Hematopoietic multipotent progenitor cell (in vitro differentiated cells): ENCODE results near the gene RPS27A. TPM values are rescaled to one million over a fixed set of nuclear protein-coding genes. Genes with fewer than 3 reads are reported as not detected.
"Not testable (repeated sequence)": the region's sequence is repeated elsewhere in the genome, so short reads cannot be mapped to it uniquely, and the experiment has no call there.

Experiments
- DNase-seq, 3 donors: peaks; one replicate each; pipeline ENCODE4 v3.0.0-alpha.2; 2011 to 2015; ENCODE audit warnings: low read depth in 2 of 3, low spot score in 2 of 3
- total RNA-seq: library from RNA; depleted of rRNA; stranded (reverse); fragments of >200 nt; gene quantifications from one replicate; pipeline ENCODE4 v1.2.3, GENCODE V29; 2012

RPS27A gene
- total RNA-seq, 1 donor: 978 TPM

DNA sequence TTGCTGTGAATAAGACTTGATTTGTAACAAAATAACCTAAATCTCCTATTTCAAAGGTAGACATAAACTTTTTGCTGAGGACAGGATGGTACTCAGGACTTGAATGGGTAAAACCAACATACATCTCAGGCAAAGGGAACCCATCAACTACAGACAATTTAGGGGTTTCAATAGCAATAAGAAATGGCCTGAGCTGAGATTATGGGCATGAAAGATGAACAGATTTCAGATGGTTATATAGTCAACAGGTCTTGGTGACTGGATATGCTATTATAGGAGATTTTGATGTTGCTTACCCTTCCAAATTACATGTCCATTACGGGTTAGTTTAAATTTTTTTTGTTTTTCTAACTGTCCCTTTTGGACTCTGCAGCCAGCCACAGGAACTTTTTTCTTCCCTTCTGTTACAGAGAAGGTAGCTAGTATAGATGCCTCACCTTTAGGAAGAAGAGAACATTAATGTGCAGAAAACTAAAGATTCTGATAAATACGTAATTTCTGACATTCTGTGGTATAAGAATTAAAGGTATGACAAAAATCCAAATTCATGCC, 4.6 kb downstream of the RPS27A start:
- DNase-seq: no peak

GRCh38 chr2:55239656-55240222, 7.3 kb downstream of the RPS27A start:
- DNase-seq: no peak

GRCh38 chr2:55241582-55241981, 9.1 kb downstream of the RPS27A start:
- DNase-seq: not testable (repeated sequence)

DNA sequence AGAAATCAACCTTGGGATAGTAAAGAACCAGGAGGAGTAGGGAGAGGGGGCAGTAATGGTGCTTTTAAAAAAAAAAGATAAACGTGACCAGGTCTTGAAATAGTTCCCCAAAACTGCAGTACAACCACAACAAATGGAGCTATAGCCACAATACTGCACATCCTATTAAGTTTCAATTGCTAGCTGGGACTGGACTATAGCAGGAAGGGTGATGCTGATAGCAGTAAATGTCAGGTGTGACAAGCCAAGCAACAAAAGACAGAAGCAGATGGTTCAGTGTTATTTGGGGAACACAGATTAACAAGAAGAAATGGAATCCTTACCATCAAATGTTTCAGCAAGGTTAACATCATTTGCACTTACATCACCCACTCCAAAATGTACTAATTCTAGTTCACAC, 10.1 kb downstream of the RPS27A start:
- no peak for DNase-seq

DNA sequence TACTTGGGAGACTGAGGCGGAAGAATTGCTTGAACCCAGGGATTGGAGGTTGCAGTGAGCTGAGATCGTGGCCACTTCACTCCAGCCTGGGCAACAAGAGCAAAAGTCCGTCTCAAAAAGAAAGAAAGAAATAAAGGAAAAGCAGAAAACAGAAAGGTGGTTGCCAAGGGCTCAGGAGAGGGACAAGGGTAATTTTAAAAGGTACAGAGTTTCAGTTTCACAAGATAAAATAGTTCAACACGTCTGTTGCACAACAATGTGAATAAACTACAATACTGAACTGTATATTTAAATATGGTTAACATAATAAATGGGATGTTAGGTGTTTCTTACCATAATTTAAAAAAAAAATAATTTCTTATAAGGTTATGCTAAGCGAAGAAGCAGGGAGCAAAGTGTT, 12.9 kb downstream of the RPS27A start:
- no peak for DNase-seq

DNA sequence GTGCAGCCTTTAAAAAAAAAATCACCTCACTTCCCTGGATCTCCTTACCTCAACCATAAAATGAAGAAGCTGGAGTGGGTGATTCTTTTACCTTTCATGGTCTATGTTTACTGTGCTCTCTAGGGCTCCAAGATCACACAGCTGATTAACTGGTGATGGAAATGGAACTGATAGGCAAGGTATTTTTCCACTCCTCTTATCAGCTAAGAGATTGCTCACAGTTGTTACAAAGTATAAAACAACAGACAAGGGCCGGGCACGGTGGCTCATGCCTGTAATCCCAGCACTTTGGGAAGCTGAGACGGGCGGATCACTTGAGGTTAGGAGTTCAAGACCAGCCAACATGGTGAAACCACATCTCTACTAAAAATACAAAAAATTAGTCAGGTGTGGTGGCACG, 14.5 kb downstream of the RPS27A start:
- DNase-seq: no peak

GRCh38 chr2:55252832-55253231, 20.3 kb downstream of the RPS27A start:
- DNase-seq: no peak

DNA sequence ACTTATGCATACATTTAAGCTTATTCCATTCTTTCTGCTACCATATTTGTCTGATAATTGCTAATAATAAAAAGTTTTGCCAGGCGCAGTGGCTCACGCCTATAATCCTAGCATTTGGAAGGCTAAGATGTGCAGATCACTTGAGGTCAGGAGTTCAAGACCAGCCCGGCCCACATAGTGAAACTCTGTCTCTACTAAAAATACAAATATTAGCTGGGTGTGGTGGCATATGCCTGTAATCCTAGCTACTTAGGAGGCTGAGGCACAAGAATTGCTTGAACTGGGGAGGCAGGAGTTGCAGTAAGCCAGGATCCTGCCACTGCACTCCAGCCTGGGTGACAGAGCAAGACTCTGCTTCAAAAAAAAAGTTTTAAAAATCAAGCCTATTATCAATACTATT, 27.1 kb downstream of the RPS27A start:
- not testable (repeated sequence) for DNase-seq

DNA sequence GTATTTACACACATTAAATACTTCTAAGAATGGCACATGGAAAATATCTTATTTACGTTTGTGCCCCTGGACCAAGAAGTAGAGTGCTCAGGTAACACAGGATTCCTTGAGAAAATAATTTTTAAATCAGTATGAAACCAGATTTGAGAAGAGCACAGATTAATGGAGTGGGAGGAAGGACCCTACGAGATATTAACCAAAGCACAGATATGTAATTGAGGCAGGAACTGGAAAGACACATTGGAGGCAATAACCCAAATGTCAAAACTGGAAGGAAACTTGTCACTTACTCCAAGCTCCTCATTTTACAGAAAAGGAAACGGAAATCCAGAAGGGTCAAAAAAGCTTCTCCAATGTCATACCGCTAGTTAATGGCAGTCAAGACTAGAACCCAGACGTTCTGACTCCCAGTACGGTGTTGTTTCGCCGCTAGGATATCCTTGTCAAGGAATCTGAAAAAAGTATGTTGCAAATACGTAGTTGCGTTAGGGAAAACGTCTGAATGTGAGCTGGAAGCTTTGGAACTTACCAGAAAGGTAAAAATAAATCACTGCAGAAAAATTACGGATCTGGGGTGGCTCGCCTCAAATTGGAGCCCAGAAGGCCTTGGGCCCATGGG, 35.9 kb downstream of the RPS27A start:
- DNase-seq: no peak

DNA sequence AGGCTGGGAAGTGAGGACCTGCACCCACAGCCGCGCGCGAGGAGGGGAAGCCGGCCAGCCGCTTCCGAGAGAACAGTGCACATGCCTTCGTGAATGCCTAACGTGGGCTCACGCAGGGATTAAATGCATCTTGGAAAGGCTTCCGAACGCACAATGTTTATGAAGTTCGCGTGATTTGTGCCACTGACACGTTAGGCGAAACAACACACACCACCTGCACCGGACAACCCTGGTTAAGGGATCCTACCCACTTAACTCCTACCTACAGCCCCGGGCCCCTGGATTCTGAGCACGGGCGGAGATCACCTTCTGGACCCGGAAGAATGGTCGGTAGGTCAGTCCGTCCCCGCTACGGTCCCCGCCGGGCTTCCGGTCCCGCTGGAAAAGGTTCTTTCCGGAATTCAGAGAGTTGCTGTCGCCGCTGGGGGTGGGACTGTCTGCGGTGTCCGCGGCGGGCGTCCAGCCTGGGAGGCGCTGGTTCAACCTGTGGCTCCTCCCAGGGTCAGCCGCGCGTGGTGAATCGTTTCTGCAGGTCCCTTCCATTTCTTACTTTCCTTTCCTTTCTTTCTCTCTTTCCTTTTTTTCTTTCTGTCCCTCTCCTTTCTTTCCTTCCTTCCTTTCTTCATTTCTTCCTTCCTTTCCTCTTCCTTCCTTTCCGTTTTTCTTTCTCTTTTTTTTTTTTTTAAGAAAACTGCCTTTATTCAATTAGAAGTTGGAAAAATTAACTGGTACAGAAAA, 36.6 kb downstream of the RPS27A start, which contains the start of gene MTIF2:
TSS of gene MTIF2 (minus strand) at position 325 of the 738 bp plus-strand sequence. CDS start 5,373 bp downstream, outside the sequence.
- peak; percentile 58 to 91 (median 89) for DNase-seq

DNA sequence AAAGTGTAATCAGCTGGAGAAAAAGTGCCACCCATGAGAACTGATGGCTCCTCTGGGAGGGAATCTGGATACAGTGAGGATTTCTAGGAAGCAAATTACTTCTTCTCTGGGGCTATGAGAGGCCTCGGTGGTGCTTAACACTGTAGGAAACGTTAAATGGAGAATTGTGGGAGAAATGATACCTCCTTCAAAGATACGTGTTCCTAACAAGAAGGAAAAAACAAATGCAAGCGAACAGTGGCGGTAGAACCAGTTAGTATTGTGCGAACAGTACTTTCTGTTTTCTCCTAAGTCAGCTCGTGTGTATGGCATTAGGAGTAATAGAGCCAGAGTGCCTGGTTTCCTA, 37.1 kb downstream of the RPS27A start:
- peak in 1 of 3 donors; percentile 32 for DNase-seq

- DNase-seq: not testable (repeated sequence)
Observed at GRCh38 chr2:55274346-55274745, 41.9 kb downstream of the RPS27A start.

GRCh38 chr2:55277310-55277709, 44.8 kb downstream of the RPS27A start:
- DNase-seq: no peak

DNA sequence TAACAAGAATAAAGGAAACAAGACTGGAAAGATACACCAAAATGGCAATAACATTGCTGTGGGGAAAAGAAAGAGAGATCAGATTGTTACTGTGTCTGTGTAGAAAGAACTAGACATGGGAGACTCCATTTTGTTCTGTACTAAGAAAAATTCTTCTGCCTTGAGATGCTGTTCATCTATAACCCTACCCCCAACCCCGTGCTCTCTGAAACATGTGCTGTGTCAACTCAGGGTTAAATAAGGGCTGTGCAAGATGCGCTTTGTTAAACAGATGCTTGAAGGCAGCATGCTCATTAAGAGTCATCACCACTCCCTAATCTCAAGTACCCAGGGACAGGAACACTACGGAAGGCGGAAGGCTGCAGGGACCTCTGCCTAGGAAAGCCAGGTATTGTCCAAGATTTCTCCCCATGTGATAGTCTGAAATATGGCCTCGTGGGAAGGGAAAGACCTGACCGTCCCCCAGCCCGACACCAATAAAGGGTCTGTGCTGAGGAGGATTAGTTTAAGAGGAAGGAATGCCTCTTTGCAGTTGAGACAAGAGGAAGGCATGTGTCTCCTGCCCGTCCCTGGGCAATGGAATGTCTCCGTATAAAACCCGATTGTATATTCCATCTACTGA, 46.8 kb downstream of the RPS27A start:
- not testable (repeated sequence) for DNase-seq

GRCh38 chr2:55279859-55280424, 47.5 kb downstream of the RPS27A start:
- DNase-seq: not testable (repeated sequence)

GRCh38 chr2:55280851-55281546, 48.5 kb downstream of the RPS27A start:
- not testable (repeated sequence) for DNase-seq

DNA sequence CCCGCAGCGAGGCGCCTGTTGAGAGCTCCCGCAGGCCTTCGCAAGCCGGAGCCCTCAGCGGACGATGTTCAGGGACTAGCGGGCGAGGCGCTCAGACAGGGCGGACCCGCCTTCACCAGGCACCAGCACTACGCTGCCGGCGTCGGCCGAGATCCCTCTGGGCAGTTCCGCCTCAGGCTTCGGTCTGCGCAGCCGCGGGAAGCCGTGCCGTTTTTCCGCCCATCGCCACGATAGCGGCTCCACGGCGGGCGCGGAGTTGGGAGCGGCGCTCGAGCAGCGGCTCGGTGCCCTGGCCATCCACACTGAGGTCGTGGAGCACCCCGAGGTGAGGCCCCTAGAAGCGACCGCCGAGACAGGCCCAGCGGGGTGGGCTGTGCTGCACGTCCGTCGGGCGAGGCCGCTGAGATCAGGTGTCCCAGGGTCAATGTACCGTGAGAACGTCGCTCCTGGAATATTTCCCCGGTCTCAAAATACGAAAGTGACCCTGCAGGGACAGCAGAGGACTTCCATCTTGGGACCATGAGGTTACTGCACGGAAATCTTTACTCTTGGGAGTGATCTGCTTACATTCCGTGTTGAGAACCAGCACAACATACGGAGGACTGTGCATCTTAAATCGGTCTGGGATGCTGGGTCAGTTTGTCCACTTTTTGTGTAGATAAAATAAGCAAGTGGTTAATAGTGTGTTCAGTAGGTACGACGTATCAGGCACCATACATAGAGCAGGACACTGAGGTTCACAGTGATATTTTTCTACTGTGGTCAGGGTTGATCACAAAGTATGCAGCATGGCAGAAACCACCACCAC, 49.8 kb downstream of the RPS27A start:
- DNase-seq: peak; percentile 69 to 90 (median 88)

- no peak for DNase-seq
Observed at GRCh38 chr2:55283083-55283482, 50.6 kb downstream of the RPS27A start.
